HG03520 (cell line): Measurements from ENCODE around the gene FAM20C.
"Not testable (repeated sequence)": the region's sequence is repeated elsewhere in the genome, so short reads cannot be mapped to it uniquely, and the experiment has no call there.

ENCODE experiments used
- ATAC-seq: cut with Tn5 transposase; IDR thresholded peaks from one replicate; pipeline ENCODE4 v1.9.1; 2021; ENCODE audit warnings: mild to moderate bottlenecking, moderate library complexity; ENCODE audit not compliant: unreplicated experiment

Gene FAM20C

DNA sequence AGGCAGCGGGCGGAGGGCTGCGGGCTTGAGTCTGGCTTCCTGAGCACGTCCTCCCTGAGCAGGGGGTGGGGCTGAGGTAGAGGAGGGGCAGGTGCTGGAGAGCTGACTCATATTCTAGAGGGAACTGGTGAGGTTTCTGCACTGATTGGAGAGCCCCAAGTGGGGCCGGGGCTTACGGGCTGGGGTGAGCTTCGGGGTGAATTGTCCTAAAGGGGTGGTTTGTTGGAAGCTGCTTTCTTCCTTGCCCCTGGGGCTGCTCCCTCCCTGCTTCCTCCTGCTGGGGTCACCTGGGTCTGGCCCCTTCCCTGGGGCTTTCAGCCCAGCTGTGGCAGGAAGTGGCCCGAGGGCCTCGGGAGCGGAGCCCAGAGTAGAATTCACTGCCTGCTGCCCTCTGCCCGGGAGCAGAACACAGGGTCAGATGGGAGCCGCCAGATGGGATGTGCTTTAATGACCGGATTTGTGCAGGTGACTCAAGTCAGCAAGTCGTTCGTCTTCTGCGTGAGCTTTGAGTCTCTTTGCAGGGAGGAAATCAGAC lies 48.6 kb downstream of the FAM20C start:
- no peak for ATAC-seq

DNA sequence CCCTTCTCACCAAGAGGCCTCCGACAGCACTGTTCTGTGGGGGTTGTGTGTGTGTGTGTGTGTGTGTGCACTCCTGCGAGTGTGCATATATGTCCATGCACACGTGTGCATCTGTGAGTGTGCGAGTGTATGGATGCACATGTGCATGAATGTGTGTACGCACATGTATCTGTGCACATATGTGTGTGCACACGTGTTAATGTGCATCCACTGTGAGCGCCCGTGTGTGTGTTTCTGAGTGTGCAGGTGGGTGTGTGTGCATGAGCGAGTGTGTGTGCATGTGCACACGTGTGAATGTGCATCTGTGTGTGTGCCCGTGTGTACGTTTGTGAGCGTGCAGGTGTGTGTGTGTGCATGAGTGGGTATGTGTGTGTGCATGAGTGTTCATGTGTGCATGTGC lies 49.1 kb downstream of the FAM20C start:
- no peak for ATAC-seq

DNA sequence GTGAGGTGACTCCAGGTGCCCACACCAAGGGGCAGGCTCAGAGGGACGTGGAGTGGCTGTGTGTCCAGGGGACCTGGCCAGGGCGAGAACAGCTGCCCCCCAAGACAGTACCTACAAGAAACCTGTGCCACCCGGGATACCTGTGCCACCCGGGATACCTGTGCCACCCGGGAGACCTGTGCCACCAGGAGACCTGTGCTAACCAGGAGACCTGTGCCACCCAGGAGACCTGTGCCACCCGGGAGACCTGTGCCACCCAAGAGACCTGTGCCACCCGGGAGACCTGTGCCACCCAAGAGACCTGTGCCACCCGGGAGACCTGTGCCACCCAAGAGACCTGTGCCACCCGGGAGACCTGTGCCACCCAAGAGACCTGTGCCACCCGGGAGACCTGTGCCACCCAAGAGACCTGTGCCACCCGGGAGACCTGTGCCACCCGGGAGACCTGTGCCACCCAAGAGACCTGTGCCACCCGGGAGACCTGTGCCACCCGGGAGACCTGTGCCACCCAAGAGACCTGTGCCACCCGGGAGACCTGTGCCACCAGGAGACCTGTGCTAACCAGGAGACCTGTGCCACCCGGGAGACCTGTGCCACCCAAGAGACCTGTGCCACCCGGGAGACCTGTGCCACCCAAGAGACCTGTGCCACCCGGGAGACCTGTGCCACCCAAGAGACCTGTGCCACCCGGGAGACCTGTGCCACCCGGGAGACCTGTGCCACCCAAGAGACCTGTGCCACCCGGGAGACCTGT lies 50.6 kb downstream of the FAM20C start:
- ATAC-seq, result not testable (repeated sequence)

DNA sequence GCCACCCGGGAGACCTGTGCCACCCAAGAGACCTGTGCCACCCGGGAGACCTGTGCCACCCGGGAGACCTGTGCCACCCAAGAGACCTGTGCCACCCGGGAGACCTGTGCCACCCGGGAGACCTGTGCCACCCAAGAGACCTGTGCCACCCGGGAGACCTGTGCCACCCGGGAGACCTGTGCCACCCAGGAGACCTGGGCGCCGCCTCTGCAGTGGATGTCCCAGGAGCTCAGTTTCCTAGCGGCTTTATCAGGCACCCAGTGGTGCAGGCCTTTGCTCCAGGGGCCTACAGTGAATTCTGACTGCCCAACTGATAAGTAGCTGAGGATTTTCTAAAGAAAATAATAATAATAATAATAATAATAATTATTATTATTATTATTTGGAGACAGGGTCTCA lies 51.2 kb downstream of the FAM20C start:
- not testable (repeated sequence) for ATAC-seq

DNA sequence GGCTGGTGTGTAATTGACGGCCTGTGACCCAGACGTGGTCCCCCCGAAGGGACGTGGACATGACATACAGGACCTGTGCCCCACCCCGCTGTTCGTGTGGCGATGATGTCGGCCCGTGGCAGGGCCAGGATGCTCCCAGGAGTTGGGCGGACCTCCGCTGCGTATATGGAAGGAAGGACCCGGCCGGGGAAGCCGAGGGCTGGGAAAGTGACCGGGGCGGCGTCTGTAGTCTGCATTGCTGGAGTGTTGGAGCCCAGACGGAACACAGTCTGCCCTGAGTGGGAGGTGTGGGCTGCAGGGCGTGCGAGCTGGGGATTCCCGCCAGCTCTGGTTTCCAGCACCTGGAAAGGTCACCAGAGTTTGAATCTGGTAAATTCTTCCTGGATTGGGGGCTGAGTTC lies 52.6 kb downstream of the FAM20C start:
- no peak for ATAC-seq

DNA sequence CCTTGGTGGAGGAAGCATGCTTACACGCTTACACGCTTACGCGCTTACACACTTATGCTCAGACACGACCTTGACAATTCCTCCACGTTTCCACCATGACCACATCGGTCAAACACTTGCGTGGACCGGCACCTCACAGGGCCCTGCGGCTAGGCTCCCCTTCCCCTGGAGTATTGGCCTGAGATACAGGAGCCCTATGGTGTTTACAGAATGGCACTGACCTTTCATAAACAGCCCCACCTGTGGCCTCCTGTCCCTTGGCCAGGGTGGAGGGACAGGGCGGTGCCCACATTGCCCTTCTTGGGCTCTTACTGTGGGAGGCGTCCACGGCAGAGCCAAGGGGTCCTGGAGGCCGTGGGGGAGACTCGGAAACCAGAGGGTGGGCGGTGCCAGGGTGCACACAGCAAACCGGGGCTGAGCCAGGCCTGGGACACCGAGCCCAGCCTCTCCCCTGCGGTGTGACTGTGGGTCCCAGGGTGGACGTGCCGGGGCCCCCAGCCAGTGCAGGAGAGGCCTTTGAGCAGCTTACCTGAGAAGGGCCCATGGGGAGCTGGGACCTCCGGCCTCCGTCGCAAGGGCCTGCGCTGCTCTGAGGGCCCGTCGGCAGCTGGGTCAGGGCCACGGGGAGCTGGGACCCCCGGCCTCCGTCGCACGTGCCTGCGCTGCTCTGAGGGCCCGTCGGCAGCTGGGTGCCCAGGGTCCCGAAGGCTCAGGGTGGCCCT lies 53.4 kb downstream of the FAM20C start:
- ATAC-seq, result no peak

DNA sequence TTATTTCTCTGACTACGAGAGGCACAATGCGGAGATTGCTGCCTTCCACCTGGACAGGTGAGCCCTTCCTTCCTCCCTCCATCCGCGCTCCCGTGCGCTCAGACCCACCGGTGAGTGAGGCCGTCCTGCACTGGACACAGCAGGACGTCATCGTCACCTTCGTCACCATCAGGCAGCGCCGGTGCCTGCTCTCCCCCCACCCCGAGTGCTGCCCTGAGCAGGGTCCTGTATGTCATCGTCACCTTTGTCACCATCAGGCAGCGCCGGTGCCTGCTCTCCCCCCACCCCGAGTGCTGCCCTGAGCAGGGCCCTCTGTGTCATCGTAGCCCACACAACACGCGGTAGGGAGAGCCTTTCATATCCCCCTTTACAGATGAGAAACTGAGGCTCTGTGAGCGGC lies 54.1 kb downstream of the FAM20C start:
- no peak for ATAC-seq

DNA sequence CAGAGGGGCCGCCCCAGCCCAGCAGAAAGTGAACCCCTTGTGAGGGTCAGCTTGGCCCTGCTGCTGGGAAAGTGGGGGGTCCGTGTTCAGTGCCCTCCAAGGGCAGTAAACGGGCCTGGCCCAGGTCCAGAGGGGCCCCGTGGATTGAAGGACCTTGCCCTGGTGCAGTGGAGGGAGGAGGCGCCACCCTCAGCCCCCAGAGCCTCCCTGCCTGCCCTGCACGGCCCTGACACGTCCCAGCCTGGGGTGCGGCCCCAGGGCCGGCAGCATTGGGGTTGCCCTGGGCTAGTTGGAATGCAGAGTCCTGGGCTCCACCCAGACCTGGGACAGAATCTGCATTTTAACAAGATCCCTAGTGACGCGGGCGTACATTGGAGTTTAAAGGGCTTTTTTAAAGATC lies 54.8 kb downstream of the FAM20C start:
- no peak for ATAC-seq

DNA sequence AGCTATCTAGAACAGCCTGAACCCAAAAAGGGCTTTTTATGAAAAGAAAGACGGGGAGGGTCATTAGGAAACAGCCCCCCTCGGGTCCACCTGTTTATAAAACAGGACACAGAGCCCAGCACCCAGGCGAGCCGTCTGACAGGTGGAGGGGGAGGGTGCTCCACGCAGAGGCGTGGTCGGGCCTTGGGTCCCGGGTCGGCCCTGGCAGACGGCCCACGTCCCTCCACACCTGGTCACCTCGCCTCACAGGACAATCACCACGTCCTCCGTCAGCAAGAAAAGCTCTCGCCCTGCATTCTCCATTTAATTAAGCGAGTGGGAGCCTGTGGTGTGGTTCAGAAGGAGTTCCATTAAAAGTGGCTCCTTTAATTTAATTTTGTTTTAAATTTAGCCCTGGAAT lies 55.3 kb downstream of the FAM20C start:
- no peak for ATAC-seq

DNA sequence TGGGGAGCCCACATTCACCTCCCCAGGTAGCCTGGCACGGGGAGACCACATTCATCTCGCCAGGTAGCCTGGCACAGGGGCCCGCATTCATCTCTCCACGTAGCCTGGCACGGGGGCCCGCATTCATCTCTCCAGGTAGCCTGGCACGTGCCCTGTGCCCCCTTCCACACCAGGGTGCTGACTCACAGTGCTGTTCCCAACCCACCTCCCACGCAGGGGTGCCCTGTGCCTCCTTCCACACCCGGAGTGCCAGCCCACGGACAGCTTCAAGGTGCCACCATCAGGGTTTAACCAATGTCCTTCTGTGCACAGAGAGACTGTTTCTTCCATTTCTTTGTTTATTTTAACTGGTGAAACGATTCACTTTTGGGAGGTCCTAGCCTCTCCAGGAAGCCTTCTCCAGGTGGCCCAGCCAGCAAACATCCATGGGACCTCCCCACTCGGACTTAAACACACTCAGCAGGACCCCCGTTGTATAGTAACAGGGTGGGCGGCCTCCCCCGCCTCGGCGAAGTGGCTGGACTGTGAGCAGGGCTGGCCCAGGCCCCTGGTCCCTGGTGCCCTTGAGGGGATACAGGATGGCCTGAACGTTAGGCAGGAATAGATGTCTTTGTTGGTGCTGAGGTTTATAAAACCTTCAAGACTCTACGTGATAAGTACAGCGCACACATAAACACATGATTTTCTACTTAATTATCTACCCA lies 56.5 kb downstream of the FAM20C start:
- no peak for ATAC-seq

DNA sequence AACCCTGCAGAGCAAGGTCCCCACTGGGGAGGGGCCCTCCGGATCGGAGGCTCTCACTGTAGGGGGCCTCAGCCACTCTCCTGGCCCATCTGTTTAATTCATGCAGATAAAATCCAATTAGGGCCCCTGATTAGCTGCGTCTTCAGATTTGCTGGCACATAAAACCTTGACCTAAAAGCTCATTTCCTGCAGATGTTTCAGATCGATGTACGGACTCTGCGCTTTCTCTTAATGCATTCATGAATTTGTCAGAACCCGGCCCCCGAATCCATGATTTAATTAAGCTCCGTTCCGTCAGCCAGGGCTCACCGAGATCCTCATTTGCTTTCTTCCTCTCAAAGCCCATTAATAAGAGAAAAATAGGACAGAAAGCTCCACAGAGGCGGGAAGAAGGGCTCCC lies 57.6 kb downstream of the FAM20C start:
- ATAC-seq, result no peak

DNA sequence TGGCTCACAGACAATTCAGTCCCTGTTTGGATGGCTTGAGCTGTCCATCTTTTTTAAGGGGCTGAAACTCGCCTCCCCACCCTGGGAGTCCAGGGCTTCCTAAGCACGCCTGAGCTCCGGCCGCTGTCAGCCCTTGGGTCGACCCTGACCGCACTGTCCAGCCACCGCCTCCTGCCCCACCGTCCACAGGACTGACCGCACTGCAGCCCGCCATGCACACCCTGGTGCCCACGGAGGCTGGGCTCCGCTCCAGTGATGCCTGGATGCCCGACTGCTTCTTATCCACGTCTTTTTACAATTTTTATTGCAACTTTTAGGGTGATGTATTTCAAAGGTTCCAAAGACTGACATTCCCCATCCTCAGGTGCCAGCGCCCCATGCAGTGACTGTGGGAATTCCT lies 58.2 kb downstream of the FAM20C start:
- ATAC-seq, result no peak

DNA sequence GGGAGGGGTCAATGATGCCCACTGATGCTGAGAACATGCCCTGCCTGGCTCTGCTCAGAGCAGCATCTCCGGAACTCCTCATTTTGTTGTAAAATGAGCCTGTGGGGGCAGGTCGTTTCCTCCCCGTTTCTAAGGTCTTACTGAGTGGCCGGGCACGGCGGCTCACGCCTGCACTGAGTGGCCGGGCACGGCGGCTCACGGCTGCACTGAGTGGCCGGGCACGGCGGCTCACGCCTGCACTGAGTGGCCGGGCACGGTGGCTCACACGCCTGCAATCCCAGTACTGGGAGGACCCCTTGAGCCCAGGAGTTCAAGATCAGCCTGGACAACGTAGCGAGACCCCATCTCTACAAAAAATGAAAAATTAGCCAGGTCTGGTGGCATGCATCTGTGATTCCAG lies 58.6 kb downstream of the FAM20C start:
- no peak for ATAC-seq

DNA sequence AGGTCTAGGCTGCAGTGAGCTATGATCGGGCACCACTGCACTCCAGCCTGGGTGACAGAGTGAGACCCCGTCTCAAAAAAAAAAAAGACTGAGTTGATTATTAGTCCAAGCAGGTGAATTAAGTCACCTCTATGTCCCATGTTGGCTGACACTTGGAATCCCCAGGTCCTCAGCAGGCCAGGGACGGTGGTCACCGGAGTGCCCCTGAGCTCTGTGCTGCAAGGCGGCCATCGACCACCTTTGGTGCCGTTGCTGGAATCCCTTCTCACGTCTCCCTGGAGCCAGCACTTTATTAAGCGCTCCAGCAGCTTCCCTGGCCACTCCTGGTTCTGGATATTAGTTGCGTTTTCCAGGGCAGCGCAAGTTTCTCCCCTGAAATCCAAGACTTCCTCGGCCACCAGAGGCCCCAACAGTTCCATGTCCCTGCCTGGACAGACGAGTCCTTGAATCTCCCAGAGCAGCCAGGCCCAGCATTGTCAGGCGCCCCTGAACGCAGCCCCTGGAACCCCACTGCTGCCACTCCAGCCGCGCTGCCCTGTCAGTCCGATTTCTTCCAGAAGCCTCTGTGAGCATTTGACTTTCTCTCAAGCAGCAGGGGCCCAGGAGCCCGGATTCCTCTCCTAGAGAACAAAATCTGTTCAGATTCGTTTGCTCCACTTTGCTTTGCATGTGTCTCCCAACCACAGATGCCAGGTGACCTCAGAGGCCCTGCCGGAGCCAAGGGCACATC lies 59.2 kb downstream of the FAM20C start:
- ATAC-seq, result no peak

DNA sequence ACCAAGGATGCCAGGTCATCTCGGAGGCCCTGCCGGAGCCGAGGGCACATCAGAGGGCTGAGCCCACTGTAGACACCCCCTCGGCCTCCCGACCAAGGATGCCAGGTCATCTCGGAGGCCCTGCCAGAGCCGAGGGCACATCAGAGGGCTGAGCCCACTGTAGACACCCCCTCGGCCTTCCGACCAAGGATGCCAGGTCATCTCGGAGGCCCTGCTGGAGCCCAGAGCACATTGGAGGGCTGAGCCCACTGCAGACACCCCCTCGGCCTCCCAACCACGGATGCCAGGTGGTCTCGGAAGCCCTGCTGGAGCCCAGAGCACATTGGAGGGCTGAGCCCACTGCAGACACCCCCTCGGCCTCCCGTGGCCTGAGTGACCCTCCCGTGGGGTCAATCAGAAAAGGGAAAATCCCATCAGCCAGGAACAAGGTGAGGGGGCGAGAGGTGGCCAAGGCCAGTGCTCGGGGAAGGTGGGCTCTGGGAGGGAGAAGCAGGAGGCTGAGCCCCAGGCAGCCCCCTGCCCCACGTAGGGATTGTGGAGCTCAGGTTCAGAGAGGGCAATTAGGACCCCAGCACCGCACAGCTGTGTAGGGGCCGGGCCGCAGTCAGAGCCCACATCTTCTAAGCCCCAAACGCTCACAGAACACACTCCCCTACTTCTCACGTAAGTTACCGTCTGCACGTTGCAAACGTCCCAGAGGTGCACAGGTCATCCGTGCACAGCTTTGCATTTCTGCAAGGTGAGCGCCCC lies 60.0 kb downstream of the FAM20C start:
- no peak for ATAC-seq

DNA sequence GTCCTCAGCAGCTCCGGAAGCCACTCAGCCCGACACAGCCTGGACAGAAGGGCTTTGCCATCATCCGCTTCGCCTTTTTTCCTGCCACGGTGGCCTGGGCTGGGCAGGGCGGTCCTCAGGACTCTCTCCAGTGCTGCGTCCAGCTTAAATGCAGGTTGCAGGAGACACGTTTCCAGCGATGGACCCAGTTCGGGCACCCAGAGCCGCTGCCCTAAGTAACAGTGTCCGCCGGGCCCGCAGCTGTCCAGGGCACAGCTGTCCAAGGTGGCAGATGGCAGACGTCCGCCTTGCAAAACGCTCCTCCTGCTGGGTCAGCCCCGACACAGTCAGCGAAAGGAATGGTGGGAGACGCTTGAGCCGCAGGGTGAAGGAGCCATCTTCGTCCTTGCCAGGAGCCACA lies 60.6 kb downstream of the FAM20C start:
- ATAC-seq, result no peak

DNA sequence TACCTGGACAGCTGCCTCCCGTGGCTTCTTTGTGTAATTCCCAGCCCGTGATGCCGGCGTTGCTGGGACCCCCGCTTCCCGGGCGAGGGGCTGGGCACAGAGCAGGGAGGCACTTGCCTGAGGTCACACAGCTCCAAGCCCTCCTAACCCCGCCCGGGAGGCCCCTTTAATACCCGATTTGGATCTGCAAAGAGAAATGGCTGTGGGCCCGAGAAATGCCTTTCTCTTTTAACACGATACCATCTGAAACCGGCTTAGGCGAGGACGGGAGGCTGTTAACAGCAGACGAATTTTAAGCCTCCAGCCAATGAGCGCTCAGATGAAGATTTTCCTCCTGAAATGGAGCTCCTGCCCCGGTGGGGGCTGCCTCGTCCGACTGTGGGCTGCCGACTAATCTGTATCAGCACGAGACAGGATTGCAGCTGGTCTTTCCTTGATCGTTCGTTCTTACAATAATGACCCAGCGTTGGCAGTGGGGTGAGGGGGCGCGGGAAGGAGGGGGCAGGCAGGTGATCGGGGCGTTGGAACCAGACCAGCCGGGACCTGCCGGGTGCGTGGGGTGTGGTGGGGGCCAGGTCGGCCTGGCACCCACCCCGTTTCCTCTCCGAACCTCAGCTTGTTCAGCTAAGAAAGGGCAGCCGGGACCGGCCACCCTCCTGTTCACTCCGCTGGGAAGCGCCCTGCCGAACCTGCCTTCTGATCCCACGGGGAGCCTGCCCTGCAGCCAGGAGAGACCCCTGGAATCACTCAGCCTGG lies 61.4 kb downstream of the FAM20C start:
- no peak for ATAC-seq

DNA sequence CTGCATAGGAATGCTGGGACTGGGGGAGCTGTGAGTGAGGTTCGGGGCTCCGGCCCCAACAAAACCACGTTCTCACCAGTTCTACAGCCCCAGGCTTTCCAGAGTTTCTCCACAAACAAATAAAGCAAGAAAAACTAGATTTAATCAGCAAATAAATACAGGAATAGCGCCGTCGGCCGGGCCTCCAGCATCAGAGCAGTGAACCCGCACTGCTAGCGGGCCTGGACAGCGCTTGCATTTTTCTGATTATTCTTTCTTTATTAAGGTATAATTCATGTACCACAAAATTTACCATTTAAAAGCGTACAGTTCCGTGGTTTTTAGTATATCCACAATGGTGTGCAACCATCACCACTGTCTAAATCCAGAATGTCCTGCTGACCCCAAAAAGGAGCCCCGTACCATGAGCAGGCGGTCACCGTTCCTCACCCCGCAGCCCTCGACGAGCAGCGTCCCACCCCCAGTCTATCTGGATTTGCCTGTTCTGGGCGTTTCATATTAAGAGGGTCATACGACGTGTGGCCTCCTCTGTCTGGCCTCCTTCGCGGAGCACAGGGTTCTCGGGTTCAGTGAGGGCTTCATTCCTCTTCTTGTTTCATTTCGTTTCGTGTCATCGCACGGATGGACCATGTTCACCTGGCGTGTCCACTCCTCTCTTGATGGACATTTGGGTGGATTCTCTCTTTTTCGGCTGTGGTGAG lies 62.1 kb downstream of the FAM20C start:
- no peak for ATAC-seq

DNA sequence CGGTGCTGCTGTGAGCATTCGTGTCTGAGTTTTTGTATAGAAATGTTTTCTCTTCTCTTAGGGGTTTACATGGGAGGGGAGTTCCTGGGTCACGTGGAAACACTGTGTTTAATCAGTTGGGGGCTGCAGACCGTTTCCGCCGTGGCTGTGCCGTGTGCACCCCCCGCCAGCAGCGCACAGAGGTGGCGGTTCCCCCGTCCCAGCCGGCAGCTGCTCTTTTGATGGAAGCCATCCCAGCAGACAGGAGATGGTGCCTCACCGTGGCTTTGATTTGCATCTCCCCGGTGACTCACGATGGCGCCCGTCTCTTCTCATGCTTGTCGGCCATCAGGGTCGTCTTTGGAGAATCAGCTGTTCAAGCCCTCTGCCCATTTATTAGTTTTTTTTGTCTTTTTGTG lies 62.7 kb downstream of the FAM20C start:
- ATAC-seq, result no peak
